SK-N-SH (cell line): ENCODE data around the gene MEF2D. TPM values are rescaled to one million over a fixed set of nuclear protein-coding genes. Genes with fewer than 3 reads are reported as not detected.

Experiments used
- CTCF ChIA-PET: fragments of 300-600, 350-600 bp; formaldehyde crosslinking; extraction: SDS; loops from one replicate; lab custom pipeline; 2021; lab: Yijun Ruan, JAX
- POLR2A ChIA-PET: fragments of 350-600 bp; sonication (Branson Sonifier 250); formaldehyde crosslinking; extraction: SDS; loops from one replicate; lab custom pipeline; 2020; ENCODE audit warnings: antibody characterized with exemption, inconsistent platforms; lab: Yijun Ruan, JAX
- DNase-seq: peaks from one replicate; pipeline ENCODE4 v3.0.0; 2012
- H2AFZ ChIP-seq: fragments of 200-600 bp; sonication (generic); 2 replicates; pipeline ENCODE4 v1.8.1; 2016; ENCODE audit warnings: antibody characterized with exemption, mild to moderate bottlenecking, low read depth
- H3F3A ChIP-seq: fragments of 200-600 bp; sonication (generic); replicated peaks from 2 replicates; pipeline ENCODE3; 2016; ENCODE audit warnings: antibody characterized with exemption, mild to moderate bottlenecking; ENCODE audit not compliant: insufficient read depth
- H3K27ac ChIP-seq, 2 experiments: fragments of 200-500 bp in 1 of 2; fragments of 200-600 bp in 1 of 2; sonication (Bioruptor generic) in 1 of 2; sonication (generic), shearing (Covaris generic) in 1 of 2; 2 replicates each; pipeline versions ENCODE4 v1.5.1 to v1.6.1; 2014 to 2016; ENCODE audit warnings: low read depth in 2 of 2, inconsistent platforms in 1 of 2, low read length in 1 of 2, mild to moderate bottlenecking in 1 of 2, mixed read lengths in 1 of 2
- H3K27me3 ChIP-seq: fragments of 200-600 bp; sonication (generic), shearing (Covaris generic); 2 replicates; pipeline ENCODE4 v1.6.1; 2016; ENCODE audit warnings: mixed run types; ENCODE audit not compliant: insufficient read depth
- H3K36me3 ChIP-seq, 2 experiments: fragments of 200-500 bp in 1 of 2; fragments of 200-600 bp in 1 of 2; sonication (Bioruptor generic) in 1 of 2; sonication (generic) in 1 of 2; replicated peaks in 1 of 2; 2 replicates each; pipeline versions ENCODE3 to v1.5.1; 2014 to 2016; ENCODE audit warnings: low read length in 1 of 2, mild to moderate bottlenecking in 1 of 2; ENCODE audit not compliant: insufficient read depth in 2 of 2, control insufficient read depth in 1 of 2
- H3K4me1 ChIP-seq, 2 experiments: fragments of 200-500 bp in 1 of 2; fragments of 200-600 bp in 1 of 2; sonication (Bioruptor generic) in 1 of 2; sonication (generic), shearing (Covaris generic) in 1 of 2; 2 replicates each; pipeline versions ENCODE4 v1.5.1 to v1.6.1; 2014 to 2016; ENCODE audit warnings: low read depth in 1 of 2, low read length in 1 of 2, mixed run types in 1 of 2; ENCODE audit not compliant: insufficient read depth in 2 of 2, control insufficient read depth in 1 of 2
- H3K4me2 ChIP-seq: fragments of 200-600 bp; sonication (generic), shearing (Covaris generic); 2 replicates; pipeline ENCODE4 v1.6.1; 2017; ENCODE audit warnings: mixed run types
- H3K4me3 ChIP-seq, 2 experiments: fragments of 200-500 bp in 1 of 2; fragments of 200-600 bp in 1 of 2; sonication (Bioruptor generic) in 1 of 2; sonication (generic), shearing (Covaris generic) in 1 of 2; 2 replicates each; pipeline versions ENCODE4 v1.5.1 to v1.8.1; 2014 to 2016; ENCODE audit warnings: low read depth in 2 of 2, inconsistent platforms in 1 of 2, low read length in 1 of 2, mild to moderate bottlenecking in 1 of 2, mixed read lengths in 1 of 2, moderate library complexity in 1 of 2
- H3K79me2 ChIP-seq: fragments of 200-600 bp; sonication (generic); 2 replicates; pipeline ENCODE4 v1.8.1; 2017; ENCODE audit warnings: mild to moderate bottlenecking; ENCODE audit not compliant: insufficient read depth
- H3K9ac ChIP-seq: fragments of 200-600 bp; sonication (generic); 2 replicates; pipeline ENCODE4 v1.6.1; 2017; ENCODE audit warnings: mixed run types
- H3K9me2 ChIP-seq: fragments of 200-600 bp; sonication (generic); 2 replicates; pipeline ENCODE4 v1.6.1; 2017; ENCODE audit warnings: mixed run types
- H3K9me3 ChIP-seq: fragments of 200-600 bp; sonication (generic); 2 replicates; pipeline ENCODE4 v1.6.1; 2017; ENCODE audit warnings: mixed run types, mild to moderate bottlenecking, moderate library complexity
- H4K20me1 ChIP-seq: fragments of 200-600 bp; sonication (generic); 2 replicates; pipeline ENCODE4 v1.6.1; 2017; ENCODE audit warnings: mild to moderate bottlenecking, mixed run types; ENCODE audit not compliant: insufficient read depth
- FOXJ3 ChIP-seq: sonication (generic); formaldehyde crosslinking; IDR thresholded peaks from 2 replicates; pipeline ENCODE4 v1.5.1; 2020; ENCODE audit warnings: mild to moderate bottlenecking, missing genetic modification reagents
- MXI1 ChIP-seq: IDR thresholded peaks from 2 replicates; pipeline ENCODE4 v1.6.1; 2012; ENCODE audit warnings: mild to moderate bottlenecking, low read depth, low read length, improper control_type of control experiment
- POLR2AphosphoS5 ChIP-seq: IDR thresholded peaks from 2 replicates; pipeline ENCODE4 v1.6.1; 2012; ENCODE audit warnings: low read depth, low read length
- RXRA ChIP-seq: IDR thresholded peaks from 2 replicates; pipeline ENCODE4 v1.4.0; 2012; ENCODE audit warnings: low read depth, mild to moderate bottlenecking, borderline replicate concordance
- SIN3A ChIP-seq: IDR thresholded peaks from 2 replicates; pipeline ENCODE4 v1.6.1; 2012; ENCODE audit warnings: low read depth, mild to moderate bottlenecking, low read length, moderate library complexity, borderline replicate concordance
- TCF12 ChIP-seq: IDR thresholded peaks from 2 replicates; pipeline ENCODE4 v1.4.0; 2012
- TEAD4 ChIP-seq: IDR thresholded peaks from 2 replicates; pipeline ENCODE4 v1.4.0; 2012; ENCODE audit warnings: mild to moderate bottlenecking, borderline replicate concordance; ENCODE audit not compliant: insufficient read depth
- YY1 ChIP-seq: IDR thresholded peaks from 2 replicates; pipeline ENCODE4 v1.4.0; 2012; ENCODE audit warnings: low read depth, mild to moderate bottlenecking
- WGBS: methylation state at CpG from one replicate; pipeline ENCODE4 v1.1.6; 2017; ENCODE audit warnings: low lambda C conversion rate; 5-methylcytosine and 5-hydroxymethylcytosine counted together
- polyA plus RNA-seq, 3 experiments: library from polyadenylated mRNA; depleted of rRNA; stranded (reverse); fragments of >200 nt; gene quantifications; 2 replicates each; pipeline ENCODE4 v1.2.3, GENCODE V29; 2012
- TF ChIP-seq, protein P1 (sequence below): IDR thresholded peaks from 2 replicates; pipeline ENCODE4 v1.4.0; 2012; ENCODE audit warnings: low read depth, borderline replicate concordance
- TF ChIP-seq, protein P2 (sequence below): IDR thresholded peaks from 2 replicates; pipeline ENCODE4 v1.6.1; 2012; ENCODE audit warnings: mild to moderate bottlenecking, low read depth, low read length, moderate library complexity
- TF ChIP-seq, protein P3 (sequence below): IDR thresholded peaks from 2 replicates; pipeline ENCODE4; 2012
- TF ChIP-seq, protein P4 (sequence below): fragments of 150-350 bp; IDR thresholded peaks from 2 replicates; pipeline ENCODE4 v1.6.1; 2017; ENCODE audit warnings: antibody characterized with exemption, low read length, low read depth, borderline replicate concordance

The MEF2D gene
- polyA plus RNA-seq, 1 of the 3 experiments (the other 2 are of a cell fraction): 14.3 TPM

DNA sequence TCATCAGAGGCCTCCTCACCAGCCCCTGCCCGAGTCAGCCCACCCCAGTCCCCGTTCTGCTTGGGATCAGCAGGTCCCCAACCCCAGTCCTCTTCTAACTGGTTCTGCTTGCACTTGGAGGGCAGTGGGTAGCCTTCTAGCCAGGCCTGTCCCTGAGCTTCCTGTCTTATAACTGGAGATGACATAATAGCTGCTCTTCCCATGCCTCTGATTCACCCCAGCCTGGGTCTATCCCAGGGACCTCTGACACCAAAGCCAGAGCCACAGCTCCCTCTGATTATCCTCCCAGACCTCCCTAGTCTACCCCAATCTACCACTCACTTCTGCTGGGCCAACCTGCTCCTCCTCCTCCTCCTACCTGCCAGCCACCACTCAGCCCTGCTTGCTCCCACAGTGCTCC is 40.4 kb upstream of the MEF2D start:
- Histone ChIP-seq H3K27ac (no peak overlapping the region), H3K4me3 (no peak overlapping the region), H3K79me2 (no peaks in the 10 kb centered on the region), H3F3A (no peaks in the 10 kb centered on the region), H4K20me1 (no peaks in the 10 kb centered on the region), H3K9me2 (no peaks in the 10 kb centered on the region), H2AFZ (no peak overlapping the region), H3K27me3 (no peaks in the 10 kb centered on the region), H3K9ac (no peak overlapping the region), H3K4me2 (no peak overlapping the region), H3K9me3 (no peaks in the 10 kb centered on the region), H3K4me1 (no peaks in the 10 kb centered on the region), H3K36me3 (peaks cover 12 to 45% of the 10 kb centered on the region in 2 experiments)
- CTCF ChIA-PET: interaction anchor here (1.2 to 2.9 kb wide), 2 partner anchors 61 to 95 kb away, joined by 5 to 8 read pairs; no protein-coding TSS in a partner anchor
- POLR2A ChIA-PET: no interaction called here
- WGBS: 92% methylated on average over 2 of the region's 2 CpGs
- no peak for DNase-seq
- TF ChIP-seq, protein P1, sequence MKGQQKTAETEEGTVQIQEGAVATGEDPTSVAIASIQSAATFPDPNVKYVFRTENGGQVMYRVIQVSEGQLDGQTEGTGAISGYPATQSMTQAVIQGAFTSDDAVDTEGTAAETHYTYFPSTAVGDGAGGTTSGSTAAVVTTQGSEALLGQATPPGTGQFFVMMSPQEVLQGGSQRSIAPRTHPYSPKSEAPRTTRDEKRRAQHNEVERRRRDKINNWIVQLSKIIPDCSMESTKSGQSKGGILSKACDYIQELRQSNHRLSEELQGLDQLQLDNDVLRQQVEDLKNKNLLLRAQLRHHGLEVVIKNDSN: no peak
- TF ChIP-seq MXI1 (no peak), POLR2AphosphoS5 (no peak), YY1 (no peak)
- TF ChIP-seq, protein P2, sequence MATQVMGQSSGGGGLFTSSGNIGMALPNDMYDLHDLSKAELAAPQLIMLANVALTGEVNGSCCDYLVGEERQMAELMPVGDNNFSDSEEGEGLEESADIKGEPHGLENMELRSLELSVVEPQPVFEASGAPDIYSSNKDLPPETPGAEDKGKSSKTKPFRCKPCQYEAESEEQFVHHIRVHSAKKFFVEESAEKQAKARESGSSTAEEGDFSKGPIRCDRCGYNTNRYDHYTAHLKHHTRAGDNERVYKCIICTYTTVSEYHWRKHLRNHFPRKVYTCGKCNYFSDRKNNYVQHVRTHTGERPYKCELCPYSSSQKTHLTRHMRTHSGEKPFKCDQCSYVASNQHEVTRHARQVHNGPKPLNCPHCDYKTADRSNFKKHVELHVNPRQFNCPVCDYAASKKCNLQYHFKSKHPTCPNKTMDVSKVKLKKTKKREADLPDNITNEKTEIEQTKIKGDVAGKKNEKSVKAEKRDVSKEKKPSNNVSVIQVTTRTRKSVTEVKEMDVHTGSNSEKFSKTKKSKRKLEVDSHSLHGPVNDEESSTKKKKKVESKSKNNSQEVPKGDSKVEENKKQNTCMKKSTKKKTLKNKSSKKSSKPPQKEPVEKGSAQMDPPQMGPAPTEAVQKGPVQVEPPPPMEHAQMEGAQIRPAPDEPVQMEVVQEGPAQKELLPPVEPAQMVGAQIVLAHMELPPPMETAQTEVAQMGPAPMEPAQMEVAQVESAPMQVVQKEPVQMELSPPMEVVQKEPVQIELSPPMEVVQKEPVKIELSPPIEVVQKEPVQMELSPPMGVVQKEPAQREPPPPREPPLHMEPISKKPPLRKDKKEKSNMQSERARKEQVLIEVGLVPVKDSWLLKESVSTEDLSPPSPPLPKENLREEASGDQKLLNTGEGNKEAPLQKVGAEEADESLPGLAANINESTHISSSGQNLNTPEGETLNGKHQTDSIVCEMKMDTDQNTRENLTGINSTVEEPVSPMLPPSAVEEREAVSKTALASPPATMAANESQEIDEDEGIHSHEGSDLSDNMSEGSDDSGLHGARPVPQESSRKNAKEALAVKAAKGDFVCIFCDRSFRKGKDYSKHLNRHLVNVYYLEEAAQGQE: no peak

DNA sequence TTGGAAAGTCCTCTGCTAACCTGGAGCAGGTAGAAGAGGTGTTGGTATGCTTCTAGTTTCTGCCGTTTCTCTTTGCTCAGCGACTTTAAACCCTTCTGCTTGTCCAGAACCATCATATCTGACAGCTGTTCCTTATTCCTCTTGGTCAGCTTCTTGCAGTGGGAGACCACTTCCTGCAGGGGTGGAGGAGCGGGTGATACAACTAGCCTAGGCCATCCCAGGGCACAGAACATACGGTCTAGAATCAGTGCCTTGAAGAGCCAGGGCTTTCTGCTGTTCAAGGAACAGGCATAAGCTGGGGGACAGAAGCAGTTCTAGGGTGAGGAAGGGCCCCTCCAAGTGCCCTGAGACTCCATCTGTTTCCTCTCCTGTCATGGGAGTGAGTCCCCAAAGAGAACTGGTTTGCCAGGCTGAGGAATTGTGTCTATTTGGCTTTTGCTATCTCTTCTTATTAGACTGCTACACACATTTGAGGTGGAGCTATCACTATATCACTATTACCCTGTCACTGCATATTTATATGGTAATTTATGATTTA is 39.3 kb upstream of the MEF2D start:
- no peak overlapping the region for H3K27ac ChIP-seq
- H3K9me2 ChIP-seq: no peaks in the 10 kb centered on the region
- no peaks in the 10 kb centered on the region for H3K4me1 ChIP-seq
- ChIA-PET CTCF (interaction anchor here (1.2 to 2.9 kb wide), 2 partner anchors 59 to 94 kb away, joined by 5 to 8 read pairs; no protein-coding TSS in a partner anchor), POLR2A (no interaction called here)
- no peak overlapping the region for H2AFZ ChIP-seq
- no peaks in the 10 kb centered on the region for H3F3A ChIP-seq
- H3K9me3 ChIP-seq: no peaks in the 10 kb centered on the region
- TF ChIP-seq RXRA: no peak
- no peak for TF ChIP-seq TCF12
- no peak for TF ChIP-seq FOXJ3
- TF ChIP-seq, protein P3, sequence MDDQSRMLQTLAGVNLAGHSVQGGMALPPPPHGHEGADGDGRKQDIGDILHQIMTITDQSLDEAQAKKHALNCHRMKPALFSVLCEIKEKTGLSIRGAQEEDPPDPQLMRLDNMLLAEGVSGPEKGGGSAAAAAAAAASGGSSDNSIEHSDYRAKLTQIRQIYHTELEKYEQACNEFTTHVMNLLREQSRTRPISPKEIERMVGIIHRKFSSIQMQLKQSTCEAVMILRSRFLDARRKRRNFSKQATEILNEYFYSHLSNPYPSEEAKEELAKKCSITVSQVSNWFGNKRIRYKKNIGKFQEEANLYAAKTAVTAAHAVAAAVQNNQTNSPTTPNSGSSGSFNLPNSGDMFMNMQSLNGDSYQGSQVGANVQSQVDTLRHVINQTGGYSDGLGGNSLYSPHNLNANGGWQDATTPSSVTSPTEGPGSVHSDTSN: no peak
- TF ChIP-seq TEAD4: no peak
- TF ChIP-seq SIN3A: no peak
- TF ChIP-seq, protein P4, sequence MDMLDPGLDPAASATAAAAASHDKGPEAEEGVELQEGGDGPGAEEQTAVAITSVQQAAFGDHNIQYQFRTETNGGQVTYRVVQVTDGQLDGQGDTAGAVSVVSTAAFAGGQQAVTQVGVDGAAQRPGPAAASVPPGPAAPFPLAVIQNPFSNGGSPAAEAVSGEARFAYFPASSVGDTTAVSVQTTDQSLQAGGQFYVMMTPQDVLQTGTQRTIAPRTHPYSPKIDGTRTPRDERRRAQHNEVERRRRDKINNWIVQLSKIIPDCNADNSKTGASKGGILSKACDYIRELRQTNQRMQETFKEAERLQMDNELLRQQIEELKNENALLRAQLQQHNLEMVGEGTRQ: no peak
- TF ChIP-seq, all 33 proteins: peak for 0
- peaks cover 12 to 54% of the 10 kb centered on the region in 2 experiments for H3K36me3 ChIP-seq
- no peaks in the 10 kb centered on the region for H3K27me3 ChIP-seq
- no peak overlapping the region for H3K4me2 ChIP-seq
- no peaks in the 10 kb centered on the region for H4K20me1 ChIP-seq
- no peak overlapping the region for H3K4me3 ChIP-seq
- 96% methylated on average over 4 of the region's 4 CpGs for WGBS
- H3K79me2 ChIP-seq: no peaks in the 10 kb centered on the region
- no peak for DNase-seq
- no peak overlapping the region for H3K9ac ChIP-seq
